NK-92 treated with Interleukin-12 subunit alpha and Interleukin-12 subunit beta, amount 100 ng/mL, for 24 hours (cell line): Measurements from ENCODE around the gene VPS51.
A peak's percentile ranks its signal among the peaks of the same experiment; 100 is the strongest.

Source experiments
- DNase-seq: peaks from one replicate; lab custom pipeline; 2025; lab: John Stamatoyannopoulos, UW

Gene VPS51

DNA sequence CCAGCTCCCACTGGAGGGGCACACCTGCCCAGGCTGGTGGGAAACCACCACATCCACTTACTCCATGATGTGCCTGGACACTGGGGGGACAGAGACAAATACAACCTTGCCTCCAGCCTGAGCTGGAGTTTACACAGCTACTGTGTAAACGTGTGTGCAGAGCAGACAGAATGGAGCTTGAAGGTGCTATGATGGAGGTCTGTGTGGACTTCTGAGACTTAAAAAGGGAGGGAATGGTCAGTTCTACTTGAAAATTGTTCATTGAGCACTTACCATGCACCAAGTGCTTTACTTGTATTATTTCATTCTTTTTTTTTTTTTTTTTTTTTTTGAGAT, 23.4 kb upstream of the VPS51 start:
- DNase-seq, result no peak

DNA sequence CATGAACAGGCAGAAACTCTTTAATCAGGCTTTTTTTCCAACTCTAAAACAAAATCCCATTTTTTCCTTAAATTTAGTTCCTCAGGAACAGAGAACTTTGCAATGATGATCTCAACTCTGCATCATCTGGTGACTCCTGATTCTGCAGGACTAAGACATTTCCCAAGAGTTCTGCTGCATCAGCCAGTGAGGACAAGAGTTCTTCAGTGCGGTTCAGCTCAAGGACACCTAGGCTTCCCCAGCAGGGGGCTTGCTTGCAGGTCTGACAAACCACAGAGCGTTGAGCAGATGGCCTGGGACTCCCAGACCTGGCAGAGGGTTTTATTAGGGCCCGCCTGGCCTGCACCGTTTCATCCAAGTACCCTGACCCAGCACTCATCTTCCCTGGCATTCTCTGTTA, 18.6 kb upstream of the VPS51 start:
- no peak for DNase-seq

DNA sequence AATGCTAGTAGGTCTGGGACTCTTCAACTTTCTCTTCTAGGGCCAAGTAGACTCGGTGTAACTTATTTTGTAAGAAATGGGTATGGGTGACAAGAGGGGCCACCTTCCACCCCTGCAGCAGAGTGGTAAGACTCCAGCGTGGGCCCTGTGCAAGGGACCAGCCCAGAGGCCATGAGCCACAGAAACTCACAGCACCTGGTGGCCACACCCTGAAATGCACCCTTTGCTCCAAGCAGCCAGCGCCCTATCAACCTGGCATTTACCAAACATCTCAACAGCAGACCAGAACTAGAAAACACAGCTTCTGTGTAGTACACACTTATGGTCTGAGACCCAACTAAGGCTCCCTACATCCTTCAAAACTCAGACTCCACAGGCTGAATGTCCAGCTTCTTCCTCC, 17.9 kb upstream of the VPS51 start:
- peak; percentile 30 for DNase-seq

- DNase-seq, result no peak
Observed at GRCh38 chr11:65078786-65079342, 17.1 kb upstream of the VPS51 start.

GRCh38 chr11:65083134-65083833, 12.7 kb upstream of the VPS51 start:
- no peak for DNase-seq

- DNase-seq, result peak; percentile 91
Observed at GRCh38 chr11:65083834-65084597, 12.0 kb upstream of the VPS51 start, which contains the start of the genes CDCA5 and ZFPL1. TSS of gene CDCA5 (minus strand) at chr11:65084040. CDS start at chr11:65083978, 62 bp downstream. TSS of gene ZFPL1 (plus strand) at chr11:65084222. CDS start at chr11:65084699, 477 bp downstream.

DNA sequence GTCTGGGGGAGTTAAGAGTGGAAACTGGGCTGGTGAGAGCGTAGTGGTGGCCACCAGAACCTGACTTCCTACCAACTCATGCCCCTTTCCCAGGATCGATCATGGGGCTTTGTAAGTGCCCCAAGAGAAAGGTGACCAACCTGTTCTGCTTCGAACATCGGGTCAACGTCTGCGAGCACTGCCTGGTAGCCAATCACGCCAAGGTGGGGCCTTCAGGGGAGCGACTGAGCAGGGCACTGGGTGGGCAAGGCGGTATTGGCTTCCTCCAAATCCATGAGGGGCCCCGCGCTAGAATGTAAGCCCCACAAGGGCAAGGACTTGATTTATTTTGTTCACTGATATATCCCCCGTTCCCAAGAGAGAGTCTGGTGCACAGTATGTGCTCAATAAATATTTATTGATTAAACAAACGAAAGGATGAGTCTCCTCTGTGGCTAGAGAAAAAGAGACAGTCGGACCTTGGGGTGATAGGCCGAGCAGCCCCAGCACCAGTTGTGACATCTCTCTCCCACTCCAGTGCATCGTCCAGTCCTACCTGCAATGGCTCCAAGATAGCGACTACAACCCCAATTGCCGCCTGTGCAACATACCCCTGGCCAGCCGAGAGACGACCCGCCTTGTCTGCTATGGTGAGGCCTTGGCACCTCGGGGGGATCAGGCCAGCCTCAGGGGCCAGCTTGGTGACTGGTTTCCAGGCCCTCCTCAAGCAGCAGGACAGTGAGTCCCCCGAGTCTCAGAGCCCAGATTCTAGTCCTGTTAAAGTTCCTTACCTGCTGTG, 11.2 kb upstream of the VPS51 start:
- DNase-seq, result no peak

- DNase-seq, result no peak
Observed at GRCh38 chr11:65085446-65085845, 10.6 kb upstream of the VPS51 start.

- no peak for DNase-seq
Observed at GRCh38 chr11:65086809-65087208, 9.2 kb upstream of the VPS51 start.

DNA sequence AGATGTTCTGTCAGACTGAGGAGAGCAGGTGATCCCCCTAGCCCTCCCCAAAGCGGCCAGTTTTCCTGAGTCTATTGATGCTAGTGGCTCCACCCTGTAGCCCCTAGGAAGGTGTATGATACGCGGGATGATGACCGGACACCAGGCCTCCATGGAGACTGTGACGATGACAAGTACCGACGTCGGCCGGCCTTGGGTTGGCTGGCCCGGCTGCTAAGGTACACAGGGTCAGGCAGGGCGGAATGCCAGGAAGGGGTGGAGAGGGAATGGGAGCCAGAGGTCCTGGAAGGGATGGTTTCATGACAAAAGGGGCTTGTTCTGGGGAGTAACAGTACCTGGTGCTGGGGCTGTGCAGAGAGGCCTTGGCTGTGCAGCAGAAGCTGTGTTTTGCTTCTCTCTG, 8.8 kb upstream of the VPS51 start:
- no peak for DNase-seq

- no peak for DNase-seq
Observed at GRCh38 chr11:65087827-65088226, 8.2 kb upstream of the VPS51 start.

DNA sequence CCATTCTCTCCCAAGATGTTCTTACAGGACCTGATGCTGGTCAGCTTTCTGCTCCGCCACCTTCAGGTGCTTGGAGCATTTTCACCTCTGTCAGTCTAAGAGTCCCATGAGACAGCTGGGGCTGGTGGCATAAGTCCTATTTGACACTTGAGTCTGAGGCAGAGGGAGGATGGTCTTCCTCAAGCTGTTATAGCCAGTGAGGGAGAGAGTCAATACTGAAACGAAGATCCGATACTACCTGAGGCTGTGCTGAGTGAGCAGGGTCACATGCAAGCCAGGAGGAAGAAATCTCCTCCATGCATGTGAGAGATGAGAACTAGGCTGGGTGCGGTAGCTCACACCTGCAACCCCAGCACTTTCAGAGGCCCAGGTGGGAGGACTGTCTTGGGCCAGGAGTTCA, 6.4 kb upstream of the VPS51 start:
- no peak for DNase-seq

- no peak for DNase-seq
Observed at GRCh38 chr11:65090628-65091027, 5.4 kb upstream of the VPS51 start.

GRCh38 chr11:65095427-65095826, 587 bp upstream of the VPS51 start:
- DNase-seq, result no peak

GRCh38 chr11:65096926-65097325, 912 bp downstream of the VPS51 start:
- DNase-seq, result no peak

- no peak for DNase-seq
Observed at GRCh38 chr11:65100674-65101350, 4.8 kb downstream of the VPS51 start.

DNA sequence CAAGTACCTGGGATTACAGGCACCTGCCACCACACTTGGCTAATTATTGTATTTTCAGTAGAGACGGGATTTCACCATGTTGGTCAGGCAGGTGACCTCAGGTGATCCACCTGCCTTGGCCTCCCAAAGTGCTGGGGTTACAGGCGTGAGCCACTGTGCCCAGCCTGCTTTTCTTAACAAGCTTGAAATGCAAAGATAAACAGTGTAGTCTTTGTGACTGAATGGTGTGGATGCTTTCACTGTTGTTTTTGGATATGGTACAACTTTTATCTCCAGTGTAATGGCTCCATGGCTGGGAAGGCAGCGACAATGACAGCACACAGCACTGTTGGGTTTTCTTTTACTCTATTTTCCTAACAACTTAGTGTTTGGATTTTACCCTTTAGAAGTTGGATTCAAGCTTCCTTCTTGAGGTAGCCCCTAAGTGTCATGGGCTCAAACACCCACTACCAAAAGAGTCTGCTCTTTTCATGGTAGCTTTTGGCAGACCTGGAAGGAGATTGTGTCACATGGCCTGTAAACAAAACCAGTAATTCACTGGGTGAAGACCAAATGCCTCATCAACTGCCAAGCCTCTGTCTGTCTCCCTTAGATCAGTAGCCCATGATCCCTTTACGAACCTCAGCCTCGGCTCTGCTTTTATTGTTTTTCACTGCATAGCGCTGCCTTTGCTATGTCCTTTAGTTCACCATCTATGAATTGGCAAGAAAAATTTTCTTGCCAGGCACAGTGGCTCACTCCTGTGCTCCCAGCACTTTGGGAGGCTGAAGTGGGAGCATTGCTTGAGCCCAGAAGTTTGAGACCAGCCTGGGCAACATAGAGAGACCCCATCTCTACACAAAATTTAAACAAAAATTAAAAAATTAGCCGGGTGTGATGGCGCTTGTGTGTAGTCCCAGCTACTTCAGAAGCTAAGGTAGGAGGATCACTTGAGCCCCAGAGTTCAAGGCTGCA, 6.4 kb downstream of the VPS51 start:
- DNase-seq, result no peak

- no peak for DNase-seq
Observed at GRCh38 chr11:65103476-65103875, 7.5 kb downstream of the VPS51 start.

DNA sequence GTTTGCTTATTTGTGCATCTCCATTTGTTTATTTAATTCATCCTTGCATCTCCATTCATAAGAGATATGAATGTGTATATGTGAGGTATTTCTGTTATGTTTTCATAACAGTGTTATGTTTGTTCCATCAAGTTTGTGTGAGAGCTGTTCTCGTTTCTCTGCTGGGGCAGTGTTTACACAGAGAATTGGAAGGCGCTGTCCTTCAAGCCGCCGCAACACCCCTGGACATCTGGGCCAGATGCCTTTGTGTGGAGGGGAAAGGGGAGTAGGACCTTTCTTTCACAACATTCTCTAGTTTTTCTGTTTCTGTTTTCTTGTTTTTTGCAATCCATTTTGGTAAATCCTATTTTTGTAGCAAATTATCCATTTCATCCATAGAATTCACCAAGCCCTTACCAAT, 8.6 kb downstream of the VPS51 start:
- DNase-seq, result no peak

- DNase-seq, result no peak
Observed at GRCh38 chr11:65107078-65107477, 11.1 kb downstream of the VPS51 start.
